Ovary (tissue), 3 donors: ENCODE measurements around the gene KRTAP4-16.

Experiments
- CTCF ChIP-seq, 3 donors: fragments of 450-650 bp in 2 of 3; fragments of 200-600 bp in 1 of 3; IDR thresholded peaks; one replicate each; pipeline versions ENCODE4 v1.5.1 to v1.8.0; 2016 to 2022; ENCODE audit warnings: antibody characterized with exemption in 3 of 3, mild to moderate bottlenecking in 1 of 3
- POLR2A ChIP-seq: fragments of 450-650 bp; IDR thresholded peaks from one replicate; pipeline ENCODE4 v1.6.1; 2017; ENCODE audit warnings: antibody characterized with exemption, mild to moderate bottlenecking, moderate library complexity
- donor health status: DM: no; HTN: no; CAD: no.

- no peak for TF ChIP-seq CTCF (IDR thresholded peaks at IDR 0.05)
- TF ChIP-seq POLR2A, result no peak
Measured at GRCh38 chr17:41054025-41054424, 48.0 kb downstream of the KRTAP4-16 start.
